HCT116 (cell line): Measurements from ENCODE around the gene KCNE1.

Experiments used
- CTCF ChIP-seq, 3 experiments: fragments of 200-600 bp in 1 of 3; sonication (generic) in 1 of 3; IDR thresholded peaks in 2 of 3; conservative IDR thresholded peaks in 1 of 3; 2 replicates each; pipeline ENCODE4 v1.5.1; 2012 to 2017; ENCODE audit warnings: low read depth in 2 of 3, low read length in 2 of 3, antibody characterized with exemption in 1 of 3, borderline replicate concordance in 1 of 3, control low read depth in 1 of 3, mild to moderate bottlenecking in 1 of 3, mixed read lengths in 1 of 3, mixed run types in 1 of 3, moderate library complexity in 1 of 3; ENCODE audit not compliant: insufficient read depth in 1 of 3
- POLR2A ChIP-seq: IDR thresholded peaks from 2 replicates; pipeline ENCODE4 v1.7.0; 2011; ENCODE audit warnings: borderline replicate concordance; ENCODE audit not compliant: insufficient read depth, insufficient read length; ENCODE audit errors: extremely low read depth

GRCh38 chr21:34558166-34558565 is 46.2 kb upstream of the KCNE1 start:
- TF ChIP-seq POLR2A (no peak), CTCF (IDR thresholded peaks at IDR 0.05 in 2 of 3, conservative IDR thresholded peaks at IDR 0.05 in 1 of 3; ENCODE audit: borderline replicate concordance in 1 of 3, insufficient read depth in 1 of 3, low read depth in 2 of 3, low read length in 2 of 3) (no peak)
